SKM-1 treated with dmso at 0.1 percent for 144 hours (cell line): ENCODE results near the gene PRRC2C.
"Not testable (repeated sequence)": the region's sequence is repeated elsewhere in the genome, so short reads cannot be mapped to it uniquely, and the experiment has no call there.

ENCODE experiments used
- DNase-seq: peaks from one replicate; lab custom pipeline; 2025; ENCODE audit not compliant: unreplicated experiment; lab: John Stamatoyannopoulos, UW

Gene PRRC2C

GRCh38 chr1:171485375-171486047 is at the start of gene PRRC2C:
PRRC2C (plus strand) TSS chr1:171485530; CDS start chr1:171512089, 26,559 bp downstream.
- peak; percentile 98 for DNase-seq

GRCh38 chr1:171438441-171438840 is 46.9 kb upstream of the PRRC2C start:
- no peak for DNase-seq

- DNase-seq: not testable (repeated sequence)
These were observed 45.1 kb upstream of the PRRC2C start for GRCh38 chr1:171440201-171440600.

GRCh38 chr1:171441278-171441895 is 43.9 kb upstream of the PRRC2C start:
- DNase-seq: not testable (repeated sequence)

- DNase-seq: no peak
These were observed 38.9 kb upstream of the PRRC2C start for GRCh38 chr1:171446386-171446785.

- DNase-seq: no peak
These were observed 29.4 kb upstream of the PRRC2C start for GRCh38 chr1:171455967-171456366.

- no peak for DNase-seq
These were observed 27.9 kb upstream of the PRRC2C start for GRCh38 chr1:171457412-171457811.

- no peak for DNase-seq
These were observed 25.2 kb upstream of the PRRC2C start for GRCh38 chr1:171460018-171460620.

GRCh38 chr1:171467626-171468025 is 17.7 kb upstream of the PRRC2C start:
- no peak for DNase-seq

GRCh38 chr1:171468120-171468750 is 17.1 kb upstream of the PRRC2C start:
- DNase-seq: no peak

- DNase-seq: no peak
These were observed 14.6 kb upstream of the PRRC2C start for GRCh38 chr1:171470726-171471125.

GRCh38 chr1:171472183-171472647 is 13.1 kb upstream of the PRRC2C start:
- no peak for DNase-seq

GRCh38 chr1:171476829-171477228 is 8.5 kb upstream of the PRRC2C start:
- no peak for DNase-seq

- no peak for DNase-seq
These were observed 7.5 kb upstream of the PRRC2C start for GRCh38 chr1:171477804-171478203.

- DNase-seq: no peak
These were observed 5.3 kb upstream of the PRRC2C start for GRCh38 chr1:171480035-171480434.

GRCh38 chr1:171484760-171485374 is 463 bp upstream of the PRRC2C start:
- peak; percentile 82 for DNase-seq

- peak; percentile 53 for DNase-seq
These were observed 754 bp downstream of the PRRC2C start for GRCh38 chr1:171486048-171486519.

GRCh38 chr1:171487038-171487437 is 1.7 kb downstream of the PRRC2C start:
- no peak for DNase-seq

GRCh38 chr1:171488190-171488929 is 3.0 kb downstream of the PRRC2C start:
- no peak for DNase-seq

GRCh38 chr1:171494076-171494475 is 8.7 kb downstream of the PRRC2C start:
- no peak for DNase-seq
